IMR-90 (cell line): ENCODE data around the gene LRRFIP1.

ENCODE experiments used
- BHLHE40 ChIP-seq: fragments of 150-350 bp; IDR thresholded peaks from 2 replicates; pipeline ENCODE4 v1.6.1; 2016; ENCODE audit warnings: mild to moderate bottlenecking, low read depth, low read length
- CEBPB ChIP-seq: IDR thresholded peaks from 2 replicates; pipeline ENCODE4 v1.6.1; 2012; ENCODE audit warnings: low read depth, low read length, improper control_type of control experiment
- CHD1 ChIP-seq: IDR thresholded peaks from 2 replicates; pipeline ENCODE4 v1.6.1; 2012; ENCODE audit warnings: low read depth, low read length, improper control_type of control experiment
- FOS ChIP-seq: fragments of 150-350 bp; IDR thresholded peaks from 2 replicates; pipeline ENCODE4 v1.6.1; 2016; ENCODE audit warnings: low read depth, low read length
- MAFK ChIP-seq: IDR thresholded peaks from 2 replicates; pipeline ENCODE4 v1.6.1; 2012; ENCODE audit warnings: low read depth, low read length, improper control_type of control experiment
- MXI1 ChIP-seq: IDR thresholded peaks from 2 replicates; pipeline ENCODE4 v1.6.1; 2012; ENCODE audit warnings: low read depth, mild to moderate bottlenecking, low read length, moderate library complexity, borderline replicate concordance
- NFE2L2 ChIP-seq: fragments of 150-350 bp; IDR thresholded peaks from 2 replicates; pipeline ENCODE4 v1.6.1; 2016; ENCODE audit warnings: low read depth, mild to moderate bottlenecking, low read length
- POLR2A ChIP-seq: IDR thresholded peaks from 2 replicates; pipeline ENCODE4 v1.6.1; 2012; ENCODE audit warnings: mild to moderate bottlenecking, low read depth, low read length
- RAD21 ChIP-seq: IDR thresholded peaks from 2 replicates; pipeline ENCODE4 v1.6.1; 2012; ENCODE audit warnings: low read length, improper control_type of control experiment
- RFX5 ChIP-seq: IDR thresholded peaks from 2 replicates; pipeline ENCODE4 v1.8.0; 2012; ENCODE audit warnings: low read depth, mild to moderate bottlenecking, low read length, moderate library complexity
- SMC3 ChIP-seq: fragments of 150-350 bp; IDR thresholded peaks from 2 replicates; pipeline ENCODE4 v1.6.1; 2016; ENCODE audit warnings: low read depth, mild to moderate bottlenecking, antibody characterized with exemption, low read length, moderate library complexity
- TF ChIP-seq, protein P1 (sequence below): conservative IDR thresholded peaks from 2 replicates; pipeline ENCODE4 v1.5.1; 2012; ENCODE audit warnings: mild to moderate bottlenecking, low read depth, low read length, improper control_type of control experiment
- TF ChIP-seq, protein P2 (sequence below): fragments of 150-350 bp; IDR thresholded peaks from 2 replicates; pipeline ENCODE4 v1.6.1; 2017; ENCODE audit warnings: mild to moderate bottlenecking, antibody characterized with exemption, low read length, low read depth

DNA sequence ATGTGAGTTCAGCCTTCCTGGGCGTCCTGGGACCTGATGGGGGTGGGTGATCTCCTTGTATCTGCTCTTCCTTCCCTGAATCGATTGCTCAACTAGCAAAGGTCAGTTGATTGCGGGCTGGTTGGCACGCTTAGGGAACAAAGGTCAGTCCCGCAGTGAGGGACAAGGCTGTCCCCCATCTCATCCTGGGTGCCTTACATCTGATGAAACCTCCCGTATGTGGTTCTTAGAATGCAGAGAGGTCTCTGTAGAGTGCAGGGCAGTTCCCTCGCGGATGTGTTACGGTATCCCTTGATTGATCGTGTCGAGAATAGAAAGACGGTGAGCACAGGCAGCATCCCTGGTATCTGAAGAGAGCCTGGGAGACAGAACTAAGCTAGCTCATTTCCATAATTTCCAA is 114.8 kb downstream of the LRRFIP1 start:
- 0 out of 2 replicates have a peak, but pooled peaks have one; percentile 18 for TF ChIP-seq POLR2A
- TF ChIP-seq, protein P1, sequence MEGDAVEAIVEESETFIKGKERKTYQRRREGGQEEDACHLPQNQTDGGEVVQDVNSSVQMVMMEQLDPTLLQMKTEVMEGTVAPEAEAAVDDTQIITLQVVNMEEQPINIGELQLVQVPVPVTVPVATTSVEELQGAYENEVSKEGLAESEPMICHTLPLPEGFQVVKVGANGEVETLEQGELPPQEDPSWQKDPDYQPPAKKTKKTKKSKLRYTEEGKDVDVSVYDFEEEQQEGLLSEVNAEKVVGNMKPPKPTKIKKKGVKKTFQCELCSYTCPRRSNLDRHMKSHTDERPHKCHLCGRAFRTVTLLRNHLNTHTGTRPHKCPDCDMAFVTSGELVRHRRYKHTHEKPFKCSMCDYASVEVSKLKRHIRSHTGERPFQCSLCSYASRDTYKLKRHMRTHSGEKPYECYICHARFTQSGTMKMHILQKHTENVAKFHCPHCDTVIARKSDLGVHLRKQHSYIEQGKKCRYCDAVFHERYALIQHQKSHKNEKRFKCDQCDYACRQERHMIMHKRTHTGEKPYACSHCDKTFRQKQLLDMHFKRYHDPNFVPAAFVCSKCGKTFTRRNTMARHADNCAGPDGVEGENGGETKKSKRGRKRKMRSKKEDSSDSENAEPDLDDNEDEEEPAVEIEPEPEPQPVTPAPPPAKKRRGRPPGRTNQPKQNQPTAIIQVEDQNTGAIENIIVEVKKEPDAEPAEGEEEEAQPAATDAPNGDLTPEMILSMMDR = no peak
- TF ChIP-seq, protein P2, sequence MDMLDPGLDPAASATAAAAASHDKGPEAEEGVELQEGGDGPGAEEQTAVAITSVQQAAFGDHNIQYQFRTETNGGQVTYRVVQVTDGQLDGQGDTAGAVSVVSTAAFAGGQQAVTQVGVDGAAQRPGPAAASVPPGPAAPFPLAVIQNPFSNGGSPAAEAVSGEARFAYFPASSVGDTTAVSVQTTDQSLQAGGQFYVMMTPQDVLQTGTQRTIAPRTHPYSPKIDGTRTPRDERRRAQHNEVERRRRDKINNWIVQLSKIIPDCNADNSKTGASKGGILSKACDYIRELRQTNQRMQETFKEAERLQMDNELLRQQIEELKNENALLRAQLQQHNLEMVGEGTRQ = no peak
- TF ChIP-seq CEBPB = no peak
- no peak for TF ChIP-seq RAD21
- no peak for TF ChIP-seq RFX5
- TF ChIP-seq MAFK = no peak
- TF ChIP-seq FOS = no peak
- TF ChIP-seq CHD1 = no peak
- TF ChIP-seq NFE2L2 = no peak
- no peak for TF ChIP-seq BHLHE40
- no peak for TF ChIP-seq SMC3
- TF ChIP-seq MXI1 = no peak
